Hepatocyte (in vitro differentiated cells): Measurements from ENCODE around the gene TFAM.

Experiments
- CTCF ChIP-seq: fragments of 200-600 bp; sonication (generic); IDR thresholded peaks from 2 replicates; pipeline ENCODE4 v1.5.1; 2016; ENCODE audit warnings: antibody characterized with exemption, mild to moderate bottlenecking; ENCODE audit not compliant: poor library complexity
- EZH2 ChIP-seq: fragments of 200-600 bp; sonication (generic); IDR thresholded peaks from 2 replicates; pipeline ENCODE4 v1.6.1; 2016; ENCODE audit warnings: antibody characterized with exemption, mild to moderate bottlenecking, borderline replicate concordance
- EZH2phosphoT487 ChIP-seq: fragments of 200-600 bp; sonication (generic); IDR thresholded peaks from one replicate; pipeline ENCODE4 v1.6.1; 2018; ENCODE audit warnings: antibody characterized with exemption, mild to moderate bottlenecking, low read depth, moderate library complexity; ENCODE audit not compliant: unreplicated experiment, severe bottlenecking

- TF ChIP-seq CTCF (no peak), EZH2phosphoT487 (no peak), EZH2 (no peak)
Observed at GRCh38 chr10:58384544-58384998, 639 bp upstream of the TFAM start.
